A549 (cell line): ENCODE results near the gene RYR1. TPM values are rescaled to one million over a fixed set of nuclear protein-coding genes. Genes with fewer than 3 reads are reported as not detected.

ENCODE experiments used
- ATAC-seq, 2 experiments: fragments of 200-7000 bp in 1 of 2; fragments of >200 bp in 1 of 2; cut with Nextera tagmentation in 1 of 2; cut with Tn5 transposase in 1 of 2; 3 replicates each; pipeline versions ENCODE4 v1.8.0 to v1.9.1; 2018 to 2020; ENCODE audit warnings: mild to moderate bottlenecking in 1 of 2, moderate library complexity in 1 of 2
- CTCF ChIA-PET: fragments of 300-600 bp; sonication (Branson Sonifier 250); formaldehyde crosslinking; extraction: SDS; loops from one replicate; lab custom pipeline; 2021; ENCODE audit warnings: antibody characterized with exemption, inconsistent platforms; lab: Yijun Ruan, JAX
- POLR2A ChIA-PET: fragments of 350-600 bp; formaldehyde crosslinking; extraction: SDS; loops from one replicate; lab custom pipeline; 2021; ENCODE audit warnings: antibody characterized with exemption, inconsistent platforms; lab: Yijun Ruan, JAX
- DNase-seq, 2 experiments: peaks; one replicate each; pipeline versions ENCODE4 v3.0.0 to v3.0.0-alpha.2; 2011 to 2016; ENCODE audit warnings: low read depth in 1 of 2, low spot score in 1 of 2
- FAIRE-seq: peaks from 2 replicates; lab custom pipeline; 2011; peaks lifted over from hg19 to GRCh38; lab: Jason Lieb, UNC
- H3K27ac ChIP-seq, 2 experiments: fragments of >200 bp; sonication (Bioruptor Twin); formaldehyde crosslinking; 3 replicates each; pipeline ENCODE4 v1.5.1; 2016 to 2017
- H3K4me1 ChIP-seq: fragments of >200 bp; sonication (Bioruptor Twin); formaldehyde crosslinking; 3 replicates; pipeline ENCODE4 v1.6.1; 2016
- H3K4me2 ChIP-seq: fragments of >200 bp; sonication (Bioruptor Twin); formaldehyde crosslinking; 3 replicates; pipeline ENCODE4 v1.6.1; 2016
- H3K4me3 ChIP-seq: fragments of >200 bp; sonication (Bioruptor Twin); formaldehyde crosslinking; 3 replicates; pipeline ENCODE4 v1.5.1; 2016
- H3K9me3 ChIP-seq: fragments of >200 bp; sonication (Bioruptor Twin); formaldehyde crosslinking; 3 replicates; pipeline ENCODE4 v1.6.1; 2016
- CHD2 ChIP-seq: fragments of 150-350 bp; IDR thresholded peaks from 2 replicates; pipeline ENCODE4 v1.6.1; 2014; ENCODE audit warnings: low read length; ENCODE audit not compliant: partially characterized antibody
- CTCF ChIP-seq: fragments of >200 bp; sonication (Bioruptor Twin); formaldehyde crosslinking; IDR thresholded peaks from 3 replicates; pipeline ENCODE4 v1.5.1; 2016
- E2F6 ChIP-seq: IDR thresholded peaks from 2 replicates; pipeline ENCODE4 v1.6.1; 2012; ENCODE audit warnings: low read depth, borderline replicate concordance
- EHF ChIP-seq: fragments of 250-450 bp; sonication (Bioruptor Pico); IDR thresholded peaks from 2 replicates; pipeline ENCODE4 v1.5.0; 2020; ENCODE audit warnings: mild to moderate bottlenecking
- EHMT2 ChIP-seq: fragments of 200-600 bp; sonication (generic); IDR thresholded peaks from 2 replicates; pipeline ENCODE4 v1.6.1; 2016; ENCODE audit warnings: antibody characterized with exemption, low read depth, mild to moderate bottlenecking, moderate library complexity
- ESRRA ChIP-seq: fragments of 150-350 bp; IDR thresholded peaks from 2 replicates; pipeline ENCODE4 v1.6.1; 2014; ENCODE audit warnings: mild to moderate bottlenecking, low read length, borderline replicate concordance
- FOSB ChIP-seq: fragments of 250-450 bp; sonication (Bioruptor Pico); IDR thresholded peaks from 2 replicates; pipeline ENCODE4 v1.5.0; 2020; ENCODE audit warnings: mild to moderate bottlenecking, moderate library complexity
- FOSL2 ChIP-seq, 2 experiments: fragments of 450-650 bp in 1 of 2; fragments of >200 bp in 1 of 2; sonication (Bioruptor Twin) in 1 of 2; formaldehyde crosslinking; IDR thresholded peaks; 2 replicates each; pipeline versions ENCODE4 v1.5.0 to v1.6.1; 2016 to 2020; ENCODE audit warnings: mild to moderate bottlenecking in 1 of 2, moderate library complexity in 1 of 2
- FOXS1 ChIP-seq: fragments of 250-450 bp; sonication (Bioruptor Pico); IDR thresholded peaks from 2 replicates; pipeline ENCODE4 v1.5.0; 2020; ENCODE audit warnings: mild to moderate bottlenecking, moderate library complexity
- GATA3 ChIP-seq: IDR thresholded peaks from 2 replicates; pipeline ENCODE4 v1.6.1; 2012; ENCODE audit warnings: borderline replicate concordance
- HEYL ChIP-seq: fragments of 250-450 bp; sonication (Bioruptor Pico); IDR thresholded peaks from 2 replicates; pipeline ENCODE4 v1.8.0; 2021; ENCODE audit warnings: mild to moderate bottlenecking, moderate library complexity
- HOXA7 ChIP-seq: fragments of 250-450 bp; sonication (Bioruptor Pico); IDR thresholded peaks from 2 replicates; pipeline ENCODE4 v1.5.0; 2020; ENCODE audit warnings: mild to moderate bottlenecking, moderate library complexity
- HOXB13 ChIP-seq: fragments of 250-450 bp; sonication (Bioruptor Pico); IDR thresholded peaks from 2 replicates; pipeline ENCODE4 v1.5.0; 2020; ENCODE audit warnings: low read depth, mild to moderate bottlenecking, moderate library complexity
- JUN ChIP-seq, 2 experiments: fragments of >200 bp; sonication (Bioruptor Twin); formaldehyde crosslinking; IDR thresholded peaks; 2 replicates in 1 of 2; 3 replicates in 1 of 2; pipeline ENCODE4 v1.6.1; 2016 to 2017
- KDM5A ChIP-seq: fragments of 200-600 bp; sonication (generic); IDR thresholded peaks from 2 replicates; pipeline ENCODE4 v1.6.1; 2016; ENCODE audit warnings: antibody characterized with exemption, mild to moderate bottlenecking
- MAX ChIP-seq: IDR thresholded peaks from 2 replicates; pipeline ENCODE4 v1.6.1; 2012
- MAZ ChIP-seq: fragments of 150-350 bp; IDR thresholded peaks from 2 replicates; pipeline ENCODE4 v1.6.1; 2014; ENCODE audit warnings: antibody characterized with exemption, low read depth, low read length, borderline replicate concordance
- NFE2L2 ChIP-seq: fragments of 150-350 bp; conservative IDR thresholded peaks from 2 replicates; pipeline ENCODE4 v1.6.1; 2014; ENCODE audit warnings: low read length
- NPAS2 ChIP-seq: fragments of 250-450 bp; sonication (Bioruptor Pico); IDR thresholded peaks from 2 replicates; pipeline ENCODE4 v1.8.0; 2022; ENCODE audit warnings: mild to moderate bottlenecking, moderate library complexity, borderline replicate concordance
- PBX3 ChIP-seq: IDR thresholded peaks from 2 replicates; pipeline ENCODE4 v1.6.1; 2012
- PHF8 ChIP-seq: fragments of 200-600 bp; sonication (generic); IDR thresholded peaks from 2 replicates; pipeline ENCODE4 v1.6.1; 2016; ENCODE audit warnings: low read depth, mild to moderate bottlenecking, antibody characterized with exemption, moderate library complexity, borderline replicate concordance
- POLR2A ChIP-seq: IDR thresholded peaks from 2 replicates; pipeline ENCODE4 v1.6.1; 2012; ENCODE audit warnings: mild to moderate bottlenecking, low read length
- POLR2AphosphoS2 ChIP-seq: conservative IDR thresholded peaks from 2 replicates; pipeline ENCODE4 v1.6.1; 2012; ENCODE audit warnings: low read length, improper control_type of control experiment, inconsistent platforms
- RARB ChIP-seq: fragments of 250-450 bp; sonication (Bioruptor Pico); IDR thresholded peaks from 2 replicates; pipeline ENCODE4 v1.8.0; 2021; ENCODE audit warnings: mild to moderate bottlenecking, moderate library complexity
- RCOR1 ChIP-seq: fragments of 150-350 bp; IDR thresholded peaks from 2 replicates; pipeline ENCODE4 v1.6.1; 2014; ENCODE audit warnings: antibody characterized with exemption, low read length, low read depth
- REST ChIP-seq: fragments of 200-600 bp; sonication (generic); IDR thresholded peaks from 2 replicates; pipeline ENCODE4 v1.6.1; 2016; ENCODE audit warnings: antibody characterized with exemption, mild to moderate bottlenecking, moderate library complexity
- RFX5 ChIP-seq: fragments of 450-650 bp; IDR thresholded peaks from 2 replicates; pipeline ENCODE4 v1.7.1; 2014; ENCODE audit warnings: antibody characterized with exemption, mild to moderate bottlenecking, moderate library complexity
- RNF2 ChIP-seq: fragments of 200-600 bp; sonication (generic); IDR thresholded peaks from 2 replicates; pipeline ENCODE4 v1.6.1; 2016; ENCODE audit warnings: low read depth, mild to moderate bottlenecking, antibody characterized with exemption, moderate library complexity, borderline replicate concordance
- SMC3 ChIP-seq: fragments of >200 bp; sonication (Bioruptor Twin); formaldehyde crosslinking; IDR thresholded peaks from 3 replicates; pipeline ENCODE4 v1.6.1; 2018; ENCODE audit warnings: inconsistent platforms
- TP53 ChIP-seq: fragments of 250-450 bp; sonication (Bioruptor Pico); IDR thresholded peaks from 2 replicates; pipeline ENCODE4 v1.5.0; 2021; ENCODE audit warnings: mild to moderate bottlenecking, moderate library complexity
- USF2 ChIP-seq: fragments of 450-650 bp; IDR thresholded peaks from 2 replicates; pipeline ENCODE4 v1.6.1; 2014; ENCODE audit warnings: antibody characterized with exemption
- ZFP36 ChIP-seq: fragments of 450-650 bp; IDR thresholded peaks from 2 replicates; pipeline ENCODE4 v1.6.1; 2014; ENCODE audit warnings: borderline replicate concordance; ENCODE audit not compliant: partially characterized antibody
- WGBS: methylation state at CpG from one replicate; pipeline ENCODE4 v1.1.6; 2017; ENCODE audit errors: missing lambda C conversion rate; 5-methylcytosine and 5-hydroxymethylcytosine counted together
- polyA plus RNA-seq, 4 experiments: library from polyadenylated mRNA; depleted of rRNA in 3 of 4; stranded (reverse); fragments of >200 nt; fragmentation: RNase III in 1 of 4; extraction: RNeasy Plus Mini Kit Qiagen cat#74134 plus additional on column Dnase treatment in 1 of 4; gene quantifications; 2 replicates in 3 of 4; 3 replicates in 1 of 4; pipeline ENCODE4 v1.2.3, GENCODE V29; 2011 to 2017

Gene RYR1
- polyA plus RNA-seq, 2 of the 4 experiments (the other 2 are of a cell fraction), result 1.4 to 3.1 TPM

- Histone ChIP-seq H3K4me1 (peaks cover 16% of the 10 kb centered on the region), H3K9me3 (no peaks in the 10 kb centered on the region), H3K4me2 (peak overlapping the region; percentile 85), H3K4me3 (peak overlapping the region; percentile 38), H3K27ac (peak overlapping the region; percentile 63 to 75)
- ATAC-seq, result peak; percentile 81 to 92
- peak; percentile 100 for FAIRE-seq
- CTCF ChIA-PET, result interaction anchor here (0.6 to 12.7 kb wide), 10 partner anchors 8 to 426 kb away, joined by 3 to 160 read pairs (median 4); partner anchors contain the start of genes FAM98C, MRPS12 and SARS2
- WGBS, result 4% methylated on average over 31 of the region's 35 CpGs
- POLR2A ChIA-PET, result interaction anchor here (0.6 to 1.2 kb wide), 9 partner anchors 13 to 1327 kb away, joined by 3 to 12 read pairs (median 4); partner anchors contain the start of genes DYRK1B, EIF3K, FAM98C and MRPS12
- peak; percentile 100 for DNase-seq
- TF ChIP-seq KDM5A (no peak), USF2 (peak; percentile 5; the same call in 1 of the 2 replicates), HOXB13 (CRISPR knock-in tag) (peak; percentile 75; the same call in 1 of the 2 replicates), JUN (IDR thresholded peaks at IDR 0.05) (no peak), EHMT2 (no peak), POLR2AphosphoS2 (no peak), EHF (CRISPR knock-in tag) (peak; percentile 78; the same call in 1 of the 2 replicates), POLR2A (peak; percentile 87), RARB (no peak), GATA3 (no peak), PHF8 (no peak), RCOR1 (no peak), ZFP36 (no peak), MAZ (peak; percentile 80; the same call in 1 of the 2 replicates), HOXA7 (CRISPR knock-in tag) (no peak), RFX5 (no peak), SMC3 (no peak), TP53 (CRISPR knock-in tag) (peak; percentile 84; the same call in 1 of the 2 replicates), ESRRA (no peak), NFE2L2 (no peak), PBX3 (no peak), CHD2 (no peak), E2F6 (peak; percentile 99), NPAS2 (CRISPR knock-in tag) (no peak), FOSL2 (IDR thresholded peaks at IDR 0.05) (no peak), FOSL2 (CRISPR knock-in tag; IDR thresholded peaks at IDR 0.05) (no peak), RNF2 (peak; percentile 73; the same call in 1 of the 2 replicates), FOXS1 (no peak), MAX (peak; percentile 99), REST (no peak), HEYL (no peak), CTCF (no peak), FOSB (CRISPR knock-in tag) (no peak)
Observed at GRCh38 chr19:38506723-38507550, 73.4 kb downstream of the RYR1 start.
